ENCODE results near the gene YWHAE. TPM values are rescaled to one million over a fixed set of nuclear protein-coding genes. Genes with fewer than 3 reads are reported as not detected.

The YWHAE gene
- total RNA-seq, 1 experiment from 2014 or later, result 518 TPM

- no peak for DNase-seq (ENCODE audit: extremely low read depth, low read depth)
These were observed 101.4 kb downstream of the YWHAE start for GRCh38 chr17:1298606-1299005.

Small RNAs within 50 kb of the gene (small RNA-seq; reads per million reads assigned to genes)
- 0 to 0.02 reads per million in 2 experiments for gene AC032044.2

Other genes starting within 250 kb of the YWHAE start
- gene ABR, start 220.2 kb downstream of the YWHAE start, total RNA-seq (2014; rRNA removed; shearing (Covaris generic)), result 14.4 and 19.0 TPM in 2 replicates
- not detected in 2 replicates for gene BHLHA9, start 129.8 kb downstream of the YWHAE start, total RNA-seq (2014; rRNA removed; shearing (Covaris generic))
- not detected in 2 replicates for gene TRARG1, start 120.6 kb downstream of the YWHAE start, total RNA-seq (2014; rRNA removed; shearing (Covaris generic))
- gene CRK, start 56.0 kb upstream of the YWHAE start, total RNA-seq (2014; rRNA removed; shearing (Covaris generic)), result 73.2 and 74.7 TPM in 2 replicates
- 76.2 and 78.8 TPM in 2 replicates for gene MYO1C, start 92.5 kb upstream of the YWHAE start, total RNA-seq (2014; rRNA removed; shearing (Covaris generic))
- gene INPP5K, start 116.4 kb upstream of the YWHAE start, total RNA-seq (2014; rRNA removed; shearing (Covaris generic)), result 20.0 and 35.9 TPM in 2 replicates
- gene PITPNA, start 162.6 kb upstream of the YWHAE start, total RNA-seq (2014; rRNA removed; shearing (Covaris generic)), result 26.6 and 28.4 TPM in 2 replicates
- gene SLC43A2, start 228.6 kb upstream of the YWHAE start, total RNA-seq (2014; rRNA removed; shearing (Covaris generic)), result 0.92 and 1.3 TPM in 2 replicates
- gene SCARF1, start 245.5 kb upstream of the YWHAE start, total RNA-seq (2014; rRNA removed; shearing (Covaris generic)), result 0.23 TPM in 1 of 2 replicates, not detected in the other
- gene RILP, start 249.6 kb upstream of the YWHAE start, total RNA-seq (2014; rRNA removed; shearing (Covaris generic)), result 1.2 and 2.1 TPM in 2 replicates